Measurements from ENCODE around the gene ASCL1. TPM values are rescaled to one million over a fixed set of nuclear protein-coding genes. Genes with fewer than 3 reads are reported as not detected.

ASCL1 gene
- polyA plus RNA-seq, 1 of the 3 experiments (the other 2 are of a cell fraction): 0.21 TPM

DNA sequence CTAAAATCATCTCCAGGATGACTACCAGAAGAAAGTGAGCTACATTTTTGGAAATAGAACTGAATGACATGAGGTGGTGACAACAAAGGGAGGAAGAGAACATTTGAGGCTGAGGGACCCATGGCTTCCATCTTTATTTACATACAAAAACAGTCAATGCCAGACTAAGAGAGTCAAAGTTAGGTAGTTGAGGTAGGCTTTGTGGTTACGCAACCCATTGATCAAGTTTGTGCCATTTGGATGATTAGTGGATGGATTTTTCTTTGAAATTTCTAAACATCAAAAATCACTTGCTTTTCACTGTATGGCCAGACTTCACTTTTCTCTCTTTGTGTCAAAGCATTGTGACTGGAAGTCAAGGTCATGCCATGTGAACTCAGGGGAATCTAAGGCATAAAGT, 22.9 kb downstream of the ASCL1 start (continued):
- TF ChIP-seq, protein P1, sequence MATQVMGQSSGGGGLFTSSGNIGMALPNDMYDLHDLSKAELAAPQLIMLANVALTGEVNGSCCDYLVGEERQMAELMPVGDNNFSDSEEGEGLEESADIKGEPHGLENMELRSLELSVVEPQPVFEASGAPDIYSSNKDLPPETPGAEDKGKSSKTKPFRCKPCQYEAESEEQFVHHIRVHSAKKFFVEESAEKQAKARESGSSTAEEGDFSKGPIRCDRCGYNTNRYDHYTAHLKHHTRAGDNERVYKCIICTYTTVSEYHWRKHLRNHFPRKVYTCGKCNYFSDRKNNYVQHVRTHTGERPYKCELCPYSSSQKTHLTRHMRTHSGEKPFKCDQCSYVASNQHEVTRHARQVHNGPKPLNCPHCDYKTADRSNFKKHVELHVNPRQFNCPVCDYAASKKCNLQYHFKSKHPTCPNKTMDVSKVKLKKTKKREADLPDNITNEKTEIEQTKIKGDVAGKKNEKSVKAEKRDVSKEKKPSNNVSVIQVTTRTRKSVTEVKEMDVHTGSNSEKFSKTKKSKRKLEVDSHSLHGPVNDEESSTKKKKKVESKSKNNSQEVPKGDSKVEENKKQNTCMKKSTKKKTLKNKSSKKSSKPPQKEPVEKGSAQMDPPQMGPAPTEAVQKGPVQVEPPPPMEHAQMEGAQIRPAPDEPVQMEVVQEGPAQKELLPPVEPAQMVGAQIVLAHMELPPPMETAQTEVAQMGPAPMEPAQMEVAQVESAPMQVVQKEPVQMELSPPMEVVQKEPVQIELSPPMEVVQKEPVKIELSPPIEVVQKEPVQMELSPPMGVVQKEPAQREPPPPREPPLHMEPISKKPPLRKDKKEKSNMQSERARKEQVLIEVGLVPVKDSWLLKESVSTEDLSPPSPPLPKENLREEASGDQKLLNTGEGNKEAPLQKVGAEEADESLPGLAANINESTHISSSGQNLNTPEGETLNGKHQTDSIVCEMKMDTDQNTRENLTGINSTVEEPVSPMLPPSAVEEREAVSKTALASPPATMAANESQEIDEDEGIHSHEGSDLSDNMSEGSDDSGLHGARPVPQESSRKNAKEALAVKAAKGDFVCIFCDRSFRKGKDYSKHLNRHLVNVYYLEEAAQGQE (IDR thresholded peaks at IDR 0.05; ENCODE audit: low read depth, low read length): no peak
- TF ChIP-seq, protein P2, sequence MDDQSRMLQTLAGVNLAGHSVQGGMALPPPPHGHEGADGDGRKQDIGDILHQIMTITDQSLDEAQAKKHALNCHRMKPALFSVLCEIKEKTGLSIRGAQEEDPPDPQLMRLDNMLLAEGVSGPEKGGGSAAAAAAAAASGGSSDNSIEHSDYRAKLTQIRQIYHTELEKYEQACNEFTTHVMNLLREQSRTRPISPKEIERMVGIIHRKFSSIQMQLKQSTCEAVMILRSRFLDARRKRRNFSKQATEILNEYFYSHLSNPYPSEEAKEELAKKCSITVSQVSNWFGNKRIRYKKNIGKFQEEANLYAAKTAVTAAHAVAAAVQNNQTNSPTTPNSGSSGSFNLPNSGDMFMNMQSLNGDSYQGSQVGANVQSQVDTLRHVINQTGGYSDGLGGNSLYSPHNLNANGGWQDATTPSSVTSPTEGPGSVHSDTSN (IDR thresholded peaks at IDR 0.05): no peak
- TF ChIP-seq, protein P3, sequence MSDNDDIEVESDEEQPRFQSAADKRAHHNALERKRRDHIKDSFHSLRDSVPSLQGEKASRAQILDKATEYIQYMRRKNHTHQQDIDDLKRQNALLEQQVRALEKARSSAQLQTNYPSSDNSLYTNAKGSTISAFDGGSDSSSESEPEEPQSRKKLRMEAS (IDR thresholded peaks at IDR 0.05; ENCODE audit: low read depth): no peak
- TF ChIP-seq, protein P4, sequence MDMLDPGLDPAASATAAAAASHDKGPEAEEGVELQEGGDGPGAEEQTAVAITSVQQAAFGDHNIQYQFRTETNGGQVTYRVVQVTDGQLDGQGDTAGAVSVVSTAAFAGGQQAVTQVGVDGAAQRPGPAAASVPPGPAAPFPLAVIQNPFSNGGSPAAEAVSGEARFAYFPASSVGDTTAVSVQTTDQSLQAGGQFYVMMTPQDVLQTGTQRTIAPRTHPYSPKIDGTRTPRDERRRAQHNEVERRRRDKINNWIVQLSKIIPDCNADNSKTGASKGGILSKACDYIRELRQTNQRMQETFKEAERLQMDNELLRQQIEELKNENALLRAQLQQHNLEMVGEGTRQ (IDR thresholded peaks at IDR 0.05; ENCODE audit: borderline replicate concordance, low read depth, low read length): no peak
- TF ChIP-seq TAF1 (IDR thresholded peaks at IDR 0.05; ENCODE audit: borderline replicate concordance, low read depth, low read length): no peak
- no peak for TF ChIP-seq RFX5 (IDR thresholded peaks at IDR 0.05; ENCODE audit: low read length)
- no peak for TF ChIP-seq TCF12 (IDR thresholded peaks at IDR 0.05)
- TF ChIP-seq, protein P5, sequence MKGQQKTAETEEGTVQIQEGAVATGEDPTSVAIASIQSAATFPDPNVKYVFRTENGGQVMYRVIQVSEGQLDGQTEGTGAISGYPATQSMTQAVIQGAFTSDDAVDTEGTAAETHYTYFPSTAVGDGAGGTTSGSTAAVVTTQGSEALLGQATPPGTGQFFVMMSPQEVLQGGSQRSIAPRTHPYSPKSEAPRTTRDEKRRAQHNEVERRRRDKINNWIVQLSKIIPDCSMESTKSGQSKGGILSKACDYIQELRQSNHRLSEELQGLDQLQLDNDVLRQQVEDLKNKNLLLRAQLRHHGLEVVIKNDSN (IDR thresholded peaks at IDR 0.05; ENCODE audit: borderline replicate concordance, low read depth): no peak

DNA sequence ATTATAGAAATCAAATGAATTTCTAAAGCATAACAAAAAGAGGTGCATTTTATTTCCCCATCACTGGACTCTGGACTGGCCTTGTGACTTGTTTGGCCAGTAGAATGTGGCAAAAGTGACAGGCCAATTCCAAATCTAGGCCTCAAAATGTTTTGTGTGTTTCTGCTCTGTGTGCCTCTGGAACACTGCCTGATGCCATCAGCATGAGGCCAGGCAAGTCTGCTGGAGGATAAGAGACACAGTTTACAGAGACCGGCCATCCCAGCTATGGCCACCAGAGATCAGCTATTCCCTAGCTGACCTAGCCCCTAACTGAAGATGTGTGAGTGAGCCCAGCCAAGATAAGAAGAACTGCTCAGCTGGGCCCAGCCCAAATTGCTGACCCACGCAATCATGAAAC, 32.9 kb downstream of the ASCL1 start:
- TF ChIP-seq RAD21 (IDR thresholded peaks at IDR 0.05; ENCODE audit: low read length): peak; percentile 58
- TF ChIP-seq ELF1 (IDR thresholded peaks at IDR 0.05): no peak
- peak; percentile 35; the same call in 1 of the 2 replicates for TF ChIP-seq SMC3 (IDR thresholded peaks at IDR 0.05; ENCODE audit: low read depth, low read length)
- WGBS (ENCODE audit: low lambda C conversion rate): 38% methylated on average over 2 of the region's 2 CpGs

More for the DNA sequence above, 32.9 kb downstream of the ASCL1 start:
- Histone ChIP-seq H3F3A (replicated peaks; ENCODE audit: insufficient read depth) (no peaks in the 10 kb centered on the region), H3K27ac (ENCODE audit: low read depth in 2 of 2, low read length in 1 of 2) (no peak overlapping the region), H2AFZ (ENCODE audit: low read depth) (no peak overlapping the region), H3K36me3 (replicated peaks in 1 of 2; ENCODE audit: control insufficient read depth in 1 of 2, insufficient read depth in 2 of 2, low read length in 1 of 2) (no peaks in the 10 kb centered on the region), H3K4me1 (ENCODE audit: control insufficient read depth in 1 of 2, insufficient read depth in 2 of 2, low read depth in 1 of 2, low read length in 1 of 2) (no peaks in the 10 kb centered on the region; a peak in 1 of 4 replicates), H3K27me3 (ENCODE audit: insufficient read depth) (no peaks in the 10 kb centered on the region), H3K9me3 (0 out of 2 replicates have a peak, but pooled peaks cover under 1% of the 10 kb centered on the region), H3K79me2 (ENCODE audit: insufficient read depth) (no peaks in the 10 kb centered on the region), H4K20me1 (ENCODE audit: insufficient read depth) (no peaks in the 10 kb centered on the region), H3K9me2 (no peaks in the 10 kb centered on the region), H3K4me2 (no peak overlapping the region), H3K9ac (no peak overlapping the region), H3K4me3 (ENCODE audit: low read depth in 2 of 2, low read length in 1 of 2) (no peak overlapping the region)
- DNase-seq: peak; percentile 21
- ChIA-PET POLR2A (no interaction called here), CTCF (interaction anchor here (1.4 to 4.0 kb wide), 4 partner anchors 10 to 558 kb away, joined by 3 to 16 read pairs (median 6); no protein-coding TSS in a partner anchor)
